ENCODE results near the gene SLC35G1.

Gene SLC35G1

DNA sequence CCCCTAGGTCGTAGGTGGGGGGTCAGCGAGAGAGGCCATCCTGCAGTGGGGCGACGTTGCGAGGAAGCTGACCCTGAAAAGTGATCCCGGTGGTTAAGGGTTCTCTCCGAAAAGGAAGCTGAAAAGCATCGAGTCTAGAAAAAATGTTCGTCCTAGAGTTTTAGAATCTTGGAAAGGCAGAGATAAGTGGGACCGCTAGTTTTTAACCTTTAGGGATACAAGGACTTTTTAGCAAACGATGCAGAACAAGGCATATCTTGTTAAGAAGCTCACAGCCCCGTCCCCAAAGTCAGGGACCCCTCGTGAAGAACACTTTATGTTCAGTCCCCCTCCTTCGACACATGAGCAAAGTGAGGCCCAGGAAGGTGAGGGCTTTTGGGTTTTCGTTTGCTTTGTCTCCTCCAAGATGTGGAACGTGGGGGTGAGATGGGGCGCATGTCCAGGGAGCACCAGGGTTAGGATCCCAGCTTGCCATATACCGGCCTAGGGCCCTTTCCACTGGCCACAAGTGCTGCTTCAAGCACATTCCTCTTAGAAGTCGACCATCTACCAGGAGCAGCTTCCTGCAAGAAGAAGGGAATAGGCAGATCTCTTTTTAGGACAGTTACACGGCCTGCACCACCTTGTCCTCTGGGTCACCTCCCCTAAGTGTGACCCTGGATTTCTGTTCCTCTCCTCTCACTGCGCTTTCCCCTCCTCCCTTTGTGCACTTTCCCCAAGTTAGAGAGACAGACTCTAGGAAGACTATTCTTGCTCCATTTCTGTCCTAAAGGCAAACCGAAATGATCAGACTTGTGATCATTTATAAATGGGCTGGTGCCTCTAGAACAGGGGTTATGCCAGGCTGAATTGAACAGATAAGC is 969 bp downstream of the SLC35G1 start:
- Histone ChIP-seq H3K36me3 (ENCODE audit: insufficient read depth, low read length) (peaks cover 4% of the 10 kb centered on the region; the same call in 1 of the 2 replicates), H2AFZ (ENCODE audit: low read length, unreplicated experiment) (peak overlapping the region; percentile 100), H3K27ac (ENCODE audit: low read depth, low read length) (no peak overlapping the region), H3K79me2 (ENCODE audit: control insufficient read depth, insufficient read depth, low read length, unreplicated experiment) (peaks cover 18% of the 10 kb centered on the region), H3K4me3 (ENCODE audit: low read depth, low read length) (peak overlapping the region; percentile 90), H3K27me3 (ENCODE audit: insufficient read depth, low read length) (no peaks in the 10 kb centered on the region), H3K4me1 (ENCODE audit: control insufficient read depth, insufficient read depth, low read length, unreplicated experiment) (peaks cover 11% of the 10 kb centered on the region)

DNA sequence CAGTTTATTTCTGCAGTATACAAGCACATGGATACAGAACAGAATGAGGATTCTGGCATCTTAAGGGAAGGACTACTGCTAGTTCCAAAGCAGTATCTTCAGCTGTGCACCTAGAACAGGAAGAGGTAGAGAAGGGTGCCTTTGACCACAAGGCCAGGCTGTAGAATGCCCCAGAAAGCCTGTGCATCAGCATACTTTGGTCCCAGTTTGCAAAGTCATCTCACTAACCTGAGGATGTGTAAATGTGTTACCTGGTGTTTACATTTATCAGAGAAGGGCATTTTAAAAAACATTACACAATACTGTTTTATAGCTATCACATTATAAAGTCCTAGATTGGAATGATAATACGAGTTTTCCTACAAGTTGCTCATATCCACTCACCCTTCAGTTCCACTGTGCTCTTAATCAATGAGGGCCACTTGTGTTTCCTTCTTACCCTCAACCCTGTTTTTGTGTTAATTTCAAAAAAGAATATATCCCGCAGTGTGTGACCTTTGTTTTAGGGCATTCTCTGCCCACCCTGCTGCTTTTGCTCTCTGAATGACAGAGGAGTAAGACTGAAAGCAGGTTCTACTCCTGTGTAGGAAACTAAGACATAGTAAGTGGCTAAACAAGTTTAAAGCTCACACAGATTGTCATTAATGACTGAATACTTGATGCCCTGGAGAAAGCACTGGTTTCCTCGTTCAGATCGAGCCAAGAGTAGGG is 3.4 kb downstream of the SLC35G1 start:
- H3K27ac ChIP-seq (ENCODE audit: low read depth, low read length) = no peak overlapping the region
- H3K4me1 ChIP-seq (ENCODE audit: control insufficient read depth, insufficient read depth, low read length, unreplicated experiment) = peaks cover 11% of the 10 kb centered on the region
- peaks cover 4% of the 10 kb centered on the region; the same call in 1 of the 2 replicates for H3K36me3 ChIP-seq (ENCODE audit: insufficient read depth, low read length)
- H3K79me2 ChIP-seq (ENCODE audit: control insufficient read depth, insufficient read depth, low read length, unreplicated experiment) = peaks cover 18% of the 10 kb centered on the region
- H3K27me3 ChIP-seq (ENCODE audit: insufficient read depth, low read length) = no peaks in the 10 kb centered on the region
- H3K4me3 ChIP-seq (ENCODE audit: low read depth, low read length) = no peak overlapping the region
- no peak overlapping the region for H2AFZ ChIP-seq (ENCODE audit: low read length, unreplicated experiment)

GRCh38 chr10:93899109-93899508 is 5.3 kb downstream of the SLC35G1 start:
- peaks cover 18% of the 10 kb centered on the region for H3K79me2 ChIP-seq (ENCODE audit: control insufficient read depth, insufficient read depth, low read length, unreplicated experiment)
- H3K27me3 ChIP-seq (ENCODE audit: insufficient read depth, low read length) = no peaks in the 10 kb centered on the region
- H3K27ac ChIP-seq (ENCODE audit: low read depth, low read length) = no peak overlapping the region
- H3K4me3 ChIP-seq (ENCODE audit: low read depth, low read length) = no peak overlapping the region
- no peak overlapping the region for H2AFZ ChIP-seq (ENCODE audit: low read length, unreplicated experiment)
- H3K4me1 ChIP-seq (ENCODE audit: control insufficient read depth, insufficient read depth, low read length, unreplicated experiment) = peaks cover 11% of the 10 kb centered on the region
- H3K36me3 ChIP-seq (ENCODE audit: insufficient read depth, low read length) = peaks cover 4% of the 10 kb centered on the region; the same call in 1 of the 2 replicates

- Histone ChIP-seq H3K4me1 (ENCODE audit: control insufficient read depth, insufficient read depth, low read length, unreplicated experiment) (no peaks in the 10 kb centered on the region), H3K36me3 (ENCODE audit: insufficient read depth, low read length) (peaks cover 2% of the 10 kb centered on the region; the same call in 1 of the 2 replicates), H3K27me3 (ENCODE audit: insufficient read depth, low read length) (no peaks in the 10 kb centered on the region), H3K4me3 (ENCODE audit: low read depth, low read length) (no peak overlapping the region), H2AFZ (ENCODE audit: low read length, unreplicated experiment) (no peak overlapping the region), H3K27ac (ENCODE audit: low read depth, low read length) (no peak overlapping the region), H3K79me2 (ENCODE audit: control insufficient read depth, insufficient read depth, low read length, unreplicated experiment) (no peaks in the 10 kb centered on the region)
Measured at GRCh38 chr10:93903051-93903450, 9.3 kb downstream of the SLC35G1 start.

- Histone ChIP-seq H3K4me1 (ENCODE audit: control insufficient read depth, insufficient read depth, low read length, unreplicated experiment) (no peaks in the 10 kb centered on the region), H2AFZ (ENCODE audit: low read length, unreplicated experiment) (no peak overlapping the region), H3K36me3 (ENCODE audit: insufficient read depth, low read length) (no peaks in the 10 kb centered on the region), H3K27ac (ENCODE audit: low read depth, low read length) (no peak overlapping the region), H3K4me3 (ENCODE audit: low read depth, low read length) (no peak overlapping the region), H3K79me2 (ENCODE audit: control insufficient read depth, insufficient read depth, low read length, unreplicated experiment) (no peaks in the 10 kb centered on the region), H3K27me3 (ENCODE audit: insufficient read depth, low read length) (no peaks in the 10 kb centered on the region)
Measured at GRCh38 chr10:93904901-93905300, 11.1 kb downstream of the SLC35G1 start.

DNA sequence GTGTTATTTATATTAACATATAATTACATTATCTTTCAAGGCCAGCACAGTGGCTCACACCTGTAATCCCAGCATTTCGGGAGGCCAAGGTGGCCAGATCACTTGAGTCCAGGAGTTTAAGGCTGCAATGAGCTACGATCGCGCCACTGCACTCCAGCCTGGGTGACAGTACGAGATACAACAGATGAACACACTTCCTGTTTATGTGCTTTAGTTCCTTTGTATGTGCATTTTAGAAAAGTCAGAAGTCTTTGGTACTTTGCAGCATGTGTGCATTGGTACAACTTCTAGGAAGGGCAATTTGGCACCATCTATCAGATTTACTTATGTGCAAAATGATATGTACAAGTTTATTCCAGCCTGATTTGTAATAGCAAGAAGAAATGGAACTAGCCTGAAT is 13.3 kb downstream of the SLC35G1 start:
- Histone ChIP-seq H3K4me1 (ENCODE audit: control insufficient read depth, insufficient read depth, low read length, unreplicated experiment) (no peaks in the 10 kb centered on the region), H3K4me3 (ENCODE audit: low read depth, low read length) (no peak overlapping the region), H2AFZ (ENCODE audit: low read length, unreplicated experiment) (no peak overlapping the region), H3K27ac (ENCODE audit: low read depth, low read length) (no peak overlapping the region), H3K79me2 (ENCODE audit: control insufficient read depth, insufficient read depth, low read length, unreplicated experiment) (no peaks in the 10 kb centered on the region), H3K36me3 (ENCODE audit: insufficient read depth, low read length) (no peaks in the 10 kb centered on the region), H3K27me3 (ENCODE audit: insufficient read depth, low read length) (no peaks in the 10 kb centered on the region)

DNA sequence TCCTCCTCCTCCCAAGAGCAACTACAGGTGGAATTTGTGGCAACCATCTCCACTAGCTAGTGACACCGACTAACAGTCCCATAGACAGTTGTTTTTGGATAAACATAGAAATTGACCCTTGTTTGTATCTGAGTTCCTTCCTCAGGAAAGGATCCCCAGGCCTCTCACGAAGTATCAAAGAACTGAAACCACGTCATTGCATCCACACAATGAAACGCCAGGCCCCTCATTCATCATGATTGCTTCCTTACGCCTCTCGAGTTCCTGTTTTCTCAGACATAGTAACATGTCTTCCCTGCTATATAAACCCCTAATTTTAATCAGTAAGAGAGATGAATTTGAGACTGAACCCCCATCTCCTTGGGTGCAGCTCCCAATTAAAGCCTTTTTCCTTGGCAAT is 18.1 kb downstream of the SLC35G1 start:
- H3K27me3 ChIP-seq (ENCODE audit: insufficient read depth, low read length) = no peaks in the 10 kb centered on the region
- H3K4me3 ChIP-seq (ENCODE audit: low read depth, low read length) = no peak overlapping the region
- H3K36me3 ChIP-seq (ENCODE audit: insufficient read depth, low read length) = no peaks in the 10 kb centered on the region
- H3K79me2 ChIP-seq (ENCODE audit: control insufficient read depth, insufficient read depth, low read length, unreplicated experiment) = no peaks in the 10 kb centered on the region
- no peaks in the 10 kb centered on the region for H3K4me1 ChIP-seq (ENCODE audit: control insufficient read depth, insufficient read depth, low read length, unreplicated experiment)
- no peak overlapping the region for H3K27ac ChIP-seq (ENCODE audit: low read depth, low read length)
- H2AFZ ChIP-seq (ENCODE audit: low read length, unreplicated experiment) = no peak overlapping the region

DNA sequence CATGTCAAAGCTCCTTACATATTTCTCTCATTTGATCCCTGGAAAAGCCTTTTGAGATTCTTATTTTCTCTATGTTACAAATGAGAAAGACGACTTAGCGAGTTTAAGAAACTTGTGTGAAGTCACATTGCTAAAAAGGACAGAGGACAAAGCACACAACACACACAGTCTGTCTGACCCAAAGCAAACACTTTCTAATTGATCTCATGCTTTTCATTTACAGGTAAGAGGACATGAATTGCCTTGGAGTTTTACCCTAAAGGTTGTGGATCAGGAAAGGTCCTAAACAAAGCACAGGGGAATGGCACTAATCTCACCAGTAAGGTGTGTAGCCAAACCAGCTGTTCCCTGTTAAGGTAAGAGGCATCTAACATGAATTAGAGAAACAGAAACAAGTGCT is 18.7 kb downstream of the SLC35G1 start:
- Histone ChIP-seq H3K27me3 (ENCODE audit: insufficient read depth, low read length) (no peaks in the 10 kb centered on the region), H3K79me2 (ENCODE audit: control insufficient read depth, insufficient read depth, low read length, unreplicated experiment) (no peaks in the 10 kb centered on the region), H2AFZ (ENCODE audit: low read length, unreplicated experiment) (no peak overlapping the region), H3K4me1 (ENCODE audit: control insufficient read depth, insufficient read depth, low read length, unreplicated experiment) (no peaks in the 10 kb centered on the region), H3K4me3 (ENCODE audit: low read depth, low read length) (no peak overlapping the region), H3K36me3 (ENCODE audit: insufficient read depth, low read length) (no peaks in the 10 kb centered on the region), H3K27ac (ENCODE audit: low read depth, low read length) (no peak overlapping the region)

DNA sequence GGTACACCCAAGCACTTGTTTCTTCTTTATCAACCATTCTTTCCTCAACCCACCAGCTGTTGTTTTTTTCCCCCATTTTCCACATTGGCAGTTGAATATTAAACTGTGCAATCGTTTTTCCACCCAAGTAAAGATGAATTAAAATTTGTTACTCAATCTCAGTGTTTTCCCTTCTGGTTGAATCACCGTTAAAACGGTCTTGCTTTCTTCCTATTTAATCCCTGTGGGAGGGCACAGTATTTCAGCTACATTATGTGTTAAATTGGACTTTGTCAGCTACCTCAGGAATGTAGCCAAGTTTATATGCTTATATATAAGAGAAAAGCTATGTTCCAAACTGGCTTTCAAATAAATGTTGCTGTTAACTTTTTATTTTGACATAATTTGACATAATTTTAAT is 19.9 kb downstream of the SLC35G1 start:
- Histone ChIP-seq H3K4me3 (ENCODE audit: low read depth, low read length) (no peak overlapping the region), H3K79me2 (ENCODE audit: control insufficient read depth, insufficient read depth, low read length, unreplicated experiment) (no peaks in the 10 kb centered on the region), H3K27ac (ENCODE audit: low read depth, low read length) (no peak overlapping the region), H2AFZ (ENCODE audit: low read length, unreplicated experiment) (no peak overlapping the region), H3K36me3 (ENCODE audit: insufficient read depth, low read length) (no peaks in the 10 kb centered on the region), H3K4me1 (ENCODE audit: control insufficient read depth, insufficient read depth, low read length, unreplicated experiment) (no peaks in the 10 kb centered on the region), H3K27me3 (ENCODE audit: insufficient read depth, low read length) (no peaks in the 10 kb centered on the region)

DNA sequence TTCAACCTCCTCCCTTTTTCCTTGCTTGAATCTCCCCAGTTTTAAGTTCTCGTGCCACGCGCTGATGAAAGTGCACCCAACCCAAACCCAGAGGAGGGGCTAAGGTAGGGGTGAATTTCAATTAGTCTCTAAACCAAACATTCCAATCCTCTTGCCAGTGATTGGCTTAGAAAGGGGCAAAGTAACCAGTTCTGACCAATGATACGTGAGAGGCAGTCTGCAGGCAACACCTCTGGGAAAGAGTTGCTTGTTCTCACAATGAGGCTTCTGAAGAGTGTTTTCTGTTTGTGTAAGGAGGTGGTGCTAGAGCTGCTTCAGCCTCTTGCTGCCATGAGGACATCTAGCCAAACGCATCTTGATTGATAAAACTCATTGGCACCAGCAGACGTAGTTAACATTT is 21.8 kb downstream of the SLC35G1 start:
- Histone ChIP-seq H2AFZ (ENCODE audit: low read length, unreplicated experiment) (no peak overlapping the region), H3K4me1 (ENCODE audit: control insufficient read depth, insufficient read depth, low read length, unreplicated experiment) (no peaks in the 10 kb centered on the region), H3K27me3 (ENCODE audit: insufficient read depth, low read length) (no peaks in the 10 kb centered on the region), H3K27ac (ENCODE audit: low read depth, low read length) (no peak overlapping the region), H3K4me3 (ENCODE audit: low read depth, low read length) (no peak overlapping the region), H3K36me3 (ENCODE audit: insufficient read depth, low read length) (no peaks in the 10 kb centered on the region), H3K79me2 (ENCODE audit: control insufficient read depth, insufficient read depth, low read length, unreplicated experiment) (no peaks in the 10 kb centered on the region)
